Breast epithelium (tissue), 4 donors: ENCODE measurements around the gene LDB1. TPM values are rescaled to one million over a fixed set of nuclear protein-coding genes. Genes with fewer than 3 reads are reported as not detected.
A peak's percentile ranks its signal among the peaks of the same experiment; 100 is the strongest.

Experiments used
- DNase-seq, 2 donors: peaks; one replicate each; pipeline ENCODE4 v3.0.0-alpha.2; 2019; ENCODE audit warnings: low spot score in 2 of 2
- H3K27ac ChIP-seq, 2 donors: fragments of 200-600 bp; sonication (generic) in 1 of 2; one replicate each; pipeline ENCODE4 v1.5.1; 2016 to 2019; ENCODE audit warnings: mild to moderate bottlenecking in 1 of 2
- H3K27me3 ChIP-seq, 2 donors: fragments of 200-600 bp; sonication (generic) in 1 of 2; one replicate each; pipeline versions ENCODE4 v1.5.1 to v1.6.0; 2017 to 2019; ENCODE audit warnings: control low read depth in 1 of 2, mild to moderate bottlenecking in 1 of 2
- H3K36me3 ChIP-seq: fragments of 200-600 bp; one replicate; pipeline ENCODE4 v1.5.1; 2019
- H3K4me1 ChIP-seq, 2 donors: fragments of 200-600 bp; sonication (generic); one replicate each; pipeline ENCODE4 v1.5.1; 2016 to 2019; ENCODE audit warnings: control low read depth in 1 of 2
- H3K4me3 ChIP-seq, 3 donors: fragments of 200-600 bp; sonication (generic); 1 replicate in 2 of 3; 2 replicates in 1 of 3; pipeline ENCODE4 v1.5.1; 2016 to 2019; ENCODE audit warnings: mild to moderate bottlenecking in 3 of 3, moderate library complexity in 2 of 3
- H3K9me3 ChIP-seq, 2 donors: fragments of 200-600 bp; sonication (generic) in 1 of 2; one replicate each; pipeline ENCODE4 v1.5.1; 2016 to 2019; ENCODE audit warnings: control low read depth in 1 of 2
- POLR2A ChIP-seq: fragments of 450-650 bp; IDR thresholded peaks from one replicate; pipeline ENCODE4 v1.6.1; 2016; ENCODE audit warnings: antibody characterized with exemption, mild to moderate bottlenecking, moderate library complexity
- POLR2AphosphoS5 ChIP-seq, 3 donors: sonication (generic); formaldehyde crosslinking; IDR thresholded peaks; one replicate each; pipeline ENCODE4 v1.6.1; 2017; ENCODE audit warnings: antibody characterized with exemption in 3 of 3
- intact Hi-C: fragments of 100-400 bp; cut with DNase I; formaldehyde crosslinking; loops from one replicate; pipeline ENCODE4 v1.15.1; 2023; ENCODE audit warnings: low total_unique reads
- total RNA-seq, 3 donors: library from RNA; depleted of rRNA; stranded (reverse); fragments of >200 nt; gene quantifications; one replicate each; pipeline ENCODE4 v1.1.0, GENCODE V29; 2016
- TF ChIP-seq, protein P1 (sequence below), 3 donors: fragments of 450-650 bp; IDR thresholded peaks; one replicate each; pipeline ENCODE4 v1.5.1; 2016 to 2017; ENCODE audit warnings: antibody characterized with exemption in 3 of 3, mild to moderate bottlenecking in 3 of 3, moderate library complexity in 3 of 3

LDB1 gene
- total RNA-seq, 3 donors from 2014 or later = 29.6 to 53.6 (median 43.6) TPM

- no peaks in the 10 kb centered on the region for H3K27me3 ChIP-seq
- peak overlapping the region in 1 of 2 donors; percentile 97 for H3K27ac ChIP-seq
- DNase-seq = no peak
- H3K9me3 ChIP-seq = no peaks in the 10 kb centered on the region
- H3K4me3 ChIP-seq = peak overlapping the region; percentile 73 to 100 (median 91)
- peaks cover 0 to 13% of the 10 kb centered on the region in 2 donors for H3K4me1 ChIP-seq
- TF ChIP-seq, protein P1, sequence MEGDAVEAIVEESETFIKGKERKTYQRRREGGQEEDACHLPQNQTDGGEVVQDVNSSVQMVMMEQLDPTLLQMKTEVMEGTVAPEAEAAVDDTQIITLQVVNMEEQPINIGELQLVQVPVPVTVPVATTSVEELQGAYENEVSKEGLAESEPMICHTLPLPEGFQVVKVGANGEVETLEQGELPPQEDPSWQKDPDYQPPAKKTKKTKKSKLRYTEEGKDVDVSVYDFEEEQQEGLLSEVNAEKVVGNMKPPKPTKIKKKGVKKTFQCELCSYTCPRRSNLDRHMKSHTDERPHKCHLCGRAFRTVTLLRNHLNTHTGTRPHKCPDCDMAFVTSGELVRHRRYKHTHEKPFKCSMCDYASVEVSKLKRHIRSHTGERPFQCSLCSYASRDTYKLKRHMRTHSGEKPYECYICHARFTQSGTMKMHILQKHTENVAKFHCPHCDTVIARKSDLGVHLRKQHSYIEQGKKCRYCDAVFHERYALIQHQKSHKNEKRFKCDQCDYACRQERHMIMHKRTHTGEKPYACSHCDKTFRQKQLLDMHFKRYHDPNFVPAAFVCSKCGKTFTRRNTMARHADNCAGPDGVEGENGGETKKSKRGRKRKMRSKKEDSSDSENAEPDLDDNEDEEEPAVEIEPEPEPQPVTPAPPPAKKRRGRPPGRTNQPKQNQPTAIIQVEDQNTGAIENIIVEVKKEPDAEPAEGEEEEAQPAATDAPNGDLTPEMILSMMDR (IDR thresholded peaks at IDR 0.05) = no peak
- TF ChIP-seq POLR2A = no peak
- TF ChIP-seq POLR2AphosphoS5 (IDR thresholded peaks at IDR 0.05) = no peak
- H3K36me3 ChIP-seq = no peaks in the 10 kb centered on the region
- intact Hi-C loops = no loop called here
Measured at GRCh38 chr10:102066399-102067088, 53.6 kb downstream of the LDB1 start.

- Histone ChIP-seq H3K27ac (peak overlapping the region; percentile 90 to 97), H3K36me3 (no peaks in the 10 kb centered on the region), H3K9me3 (no peaks in the 10 kb centered on the region), H3K4me1 (peaks cover 0 to 13% of the 10 kb centered on the region in 2 donors), H3K27me3 (no peaks in the 10 kb centered on the region), H3K4me3 (peak overlapping the region; percentile 73 to 100 (median 91))
- TF ChIP-seq, protein P1 (IDR thresholded peaks at IDR 0.05) = peak in 1 of 3 donors; percentile 6
- TF ChIP-seq POLR2AphosphoS5 (IDR thresholded peaks at IDR 0.05) = no peak
- no peak for DNase-seq
- intact Hi-C loops = no loop called here
Measured at GRCh38 chr10:102065561-102066398, 54.4 kb downstream of the LDB1 start.

DNA sequence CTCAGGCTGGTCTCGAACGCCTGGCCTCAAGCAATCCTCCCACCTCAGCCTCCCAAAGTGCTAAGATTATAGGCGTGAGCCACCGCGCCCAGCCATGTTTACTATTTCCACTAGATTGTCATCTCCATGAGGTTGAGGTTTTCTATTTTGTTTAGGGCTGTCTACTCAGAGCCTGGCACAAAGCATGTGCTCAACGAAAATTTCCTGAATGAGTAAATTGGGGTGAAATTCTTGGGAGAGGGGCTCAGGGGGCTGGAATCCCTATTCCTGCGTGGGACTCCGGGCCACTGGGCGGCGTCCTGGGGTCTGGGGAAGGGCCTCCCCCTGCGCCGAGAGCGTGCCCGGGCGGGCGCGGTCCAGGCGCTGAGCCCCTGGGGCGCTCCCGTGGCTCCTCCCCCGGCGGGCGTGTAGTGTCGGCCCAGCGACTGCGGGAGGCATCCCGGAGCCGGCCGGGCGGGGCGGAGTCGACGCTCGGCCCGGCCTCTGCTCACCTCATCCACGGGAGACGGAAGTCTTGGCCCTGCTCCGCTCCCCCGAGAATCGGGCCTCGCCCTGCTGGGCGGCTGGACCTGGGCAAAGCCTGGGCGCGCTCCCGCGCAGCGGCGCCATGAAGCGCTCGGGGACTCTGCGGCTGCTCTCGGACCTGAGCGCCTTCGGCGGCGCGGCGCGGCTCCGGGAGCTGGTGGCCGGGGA, 55.2 kb downstream of the LDB1 start, which contains the start of gene HPS6:
TSS of gene HPS6 (plus strand) at position 482 of the 693 bp plus-strand sequence. CDS start at position 608, 126 bp downstream.
- Histone ChIP-seq H3K27ac (peak within 1 kb of the TSS; percentile 90 to 97), H3K9me3 (no peaks in the 10 kb centered on the region), H3K4me1 (peaks cover 0 to 13% of the 10 kb centered on the region in 2 donors), H3K4me3 (peak within 1 kb of the TSS; percentile 73 to 100 (median 91)), H3K27me3 (no peaks in the 10 kb centered on the region), H3K36me3 (no peaks in the 10 kb centered on the region)
- intact Hi-C loops = loop anchor here (5.0 kb wide), 1 partner anchor 1422 kb away; no protein-coding TSS in a partner anchor
- peak; percentile 74 to 89 for DNase-seq
- TF ChIP-seq, protein P1 (IDR thresholded peaks at IDR 0.05) = no peak
- peak in 2 of 3 donors; percentile 51 to 55 for TF ChIP-seq POLR2AphosphoS5 (IDR thresholded peaks at IDR 0.05)
- peak; percentile 26 for TF ChIP-seq POLR2A

DNA sequence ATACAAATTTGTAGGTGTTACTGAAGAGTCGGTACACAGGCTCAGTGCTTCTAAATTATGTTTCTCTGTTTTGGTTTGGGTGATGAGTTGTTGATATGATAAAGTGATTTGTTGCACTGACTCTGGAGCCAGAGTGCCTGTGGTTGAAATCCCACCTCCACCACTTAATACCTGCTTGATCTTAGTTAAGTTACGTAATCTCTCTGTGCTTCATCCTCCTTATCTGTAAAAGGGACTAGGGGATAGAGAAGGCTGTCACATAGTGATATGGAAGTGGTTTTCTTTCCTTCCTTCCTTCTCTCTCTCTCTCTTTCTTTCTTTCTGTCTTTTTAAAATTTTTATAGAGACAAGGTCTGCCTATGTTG, 55.7 kb downstream of the LDB1 start:
- DNase-seq = no peak
- H3K27ac ChIP-seq = peak overlapping the region; percentile 90 to 97
- no peaks in the 10 kb centered on the region for H3K27me3 ChIP-seq
- H3K9me3 ChIP-seq = no peaks in the 10 kb centered on the region
- TF ChIP-seq POLR2AphosphoS5 (IDR thresholded peaks at IDR 0.05) (no peak), POLR2A (no peak)
- TF ChIP-seq, protein P1 (IDR thresholded peaks at IDR 0.05) = no peak
- intact Hi-C loops = loop anchor here (5.0 kb wide), 1 partner anchor 1423 kb away; no protein-coding TSS in a partner anchor
- H3K4me3 ChIP-seq = peak overlapping the region; percentile 73 to 100 (median 91)
- no peaks in the 10 kb centered on the region for H3K36me3 ChIP-seq
- H3K4me1 ChIP-seq = peaks cover 0 to 13% of the 10 kb centered on the region in 2 donors
